ENCODE data around the gene PRODH2.

The PRODH2 gene

GRCh38 chr19:35793381-35794165 lies 19.1 kb downstream of the PRODH2 start:
- DNase-seq: no peak

- no peak for DNase-seq
Measured at GRCh38 chr19:35792888-35793287, 19.8 kb downstream of the PRODH2 start.

GRCh38 chr19:35792312-35792711 lies 20.3 kb downstream of the PRODH2 start:
- no peak for DNase-seq

GRCh38 chr19:35791814-35792279 lies 20.8 kb downstream of the PRODH2 start:
- no peak for DNase-seq

- no peak for DNase-seq
Measured at GRCh38 chr19:35790981-35791813, 21.4 kb downstream of the PRODH2 start.

- DNase-seq: no peak
Measured at GRCh38 chr19:35789978-35790944, 22.4 kb downstream of the PRODH2 start.

- no peak for DNase-seq
Measured at GRCh38 chr19:35789195-35789977, 23.3 kb downstream of the PRODH2 start.

- no peak for DNase-seq
Measured at GRCh38 chr19:35788205-35788960, 24.3 kb downstream of the PRODH2 start.

GRCh38 chr19:35787227-35787799 lies 25.3 kb downstream of the PRODH2 start:
- no peak for DNase-seq

GRCh38 chr19:35786299-35787160 lies 26.1 kb downstream of the PRODH2 start:
- DNase-seq: no peak

GRCh38 chr19:35785339-35785627 lies 27.4 kb downstream of the PRODH2 start:
- DNase-seq: no peak

- no peak for DNase-seq
Measured at GRCh38 chr19:35784503-35785338, 27.9 kb downstream of the PRODH2 start.

GRCh38 chr19:35783469-35784434 lies 28.9 kb downstream of the PRODH2 start:
- no peak for DNase-seq

GRCh38 chr19:35782589-35782988 lies 30.1 kb downstream of the PRODH2 start:
- DNase-seq: no peak

GRCh38 chr19:35781650-35782049 lies 31.0 kb downstream of the PRODH2 start:
- no peak for DNase-seq

GRCh38 chr19:35780717-35781116 lies 31.9 kb downstream of the PRODH2 start:
- DNase-seq: no peak

GRCh38 chr19:35780058-35780457 lies 32.6 kb downstream of the PRODH2 start:
- DNase-seq: no peak

GRCh38 chr19:35779033-35779432 lies 33.6 kb downstream of the PRODH2 start:
- no peak for DNase-seq

Data from fibroblast of skin of abdomen (primary cell).